CD4-positive, alpha-beta T cell treated with Interleukin-17A for 4 hours (primary cell): ENCODE measurements around the gene NKAIN4.

Experiments used
- DNase-seq: peaks from one replicate; pipeline ENCODE4 v3.0.0-alpha.2; 2020; ENCODE audit warnings: mixed read lengths

NKAIN4 gene

DNA sequence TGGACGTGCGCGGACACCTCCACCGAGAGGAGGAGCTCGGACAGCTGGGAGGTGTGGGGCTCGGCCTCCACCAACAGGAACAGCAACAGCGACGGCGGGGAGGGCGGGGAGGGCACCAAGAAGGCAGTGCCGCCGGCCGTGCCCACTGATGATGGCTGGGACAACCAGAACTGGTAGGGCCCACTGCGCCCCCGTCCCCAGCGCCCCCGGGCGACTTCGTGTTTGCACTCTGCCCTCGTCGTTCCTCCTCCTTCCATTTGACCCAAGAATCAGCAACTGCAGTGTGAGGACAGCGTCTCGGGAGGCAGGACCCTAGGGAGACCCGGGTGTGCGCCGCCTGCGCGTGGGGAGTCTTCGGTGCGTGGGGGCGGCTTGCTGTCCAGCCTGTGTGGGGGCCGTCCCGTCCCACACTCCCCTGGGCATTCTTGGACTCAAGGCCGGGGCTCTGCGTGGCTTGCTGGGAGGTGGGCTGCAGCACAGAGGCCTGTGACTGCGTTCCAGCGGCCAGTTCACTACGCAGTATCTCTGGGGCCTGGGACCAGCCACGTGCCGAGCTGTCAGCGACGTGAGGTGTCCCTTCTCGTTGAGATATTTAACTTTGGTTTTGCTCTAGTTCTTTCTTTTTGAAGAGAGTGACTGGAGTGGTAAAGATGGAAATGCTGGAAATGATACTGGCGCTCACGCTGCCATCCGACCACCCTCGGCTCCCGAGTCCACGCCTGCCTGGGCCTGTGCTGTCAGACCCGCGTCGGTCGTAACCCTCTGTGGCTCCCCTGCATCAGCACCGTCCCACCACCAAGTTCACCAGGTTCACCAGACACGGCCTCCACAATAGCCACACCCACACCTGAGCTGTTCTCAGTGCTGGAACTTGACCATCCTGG lies 33.7 kb upstream of the NKAIN4 start:
- no peak for DNase-seq

DNA sequence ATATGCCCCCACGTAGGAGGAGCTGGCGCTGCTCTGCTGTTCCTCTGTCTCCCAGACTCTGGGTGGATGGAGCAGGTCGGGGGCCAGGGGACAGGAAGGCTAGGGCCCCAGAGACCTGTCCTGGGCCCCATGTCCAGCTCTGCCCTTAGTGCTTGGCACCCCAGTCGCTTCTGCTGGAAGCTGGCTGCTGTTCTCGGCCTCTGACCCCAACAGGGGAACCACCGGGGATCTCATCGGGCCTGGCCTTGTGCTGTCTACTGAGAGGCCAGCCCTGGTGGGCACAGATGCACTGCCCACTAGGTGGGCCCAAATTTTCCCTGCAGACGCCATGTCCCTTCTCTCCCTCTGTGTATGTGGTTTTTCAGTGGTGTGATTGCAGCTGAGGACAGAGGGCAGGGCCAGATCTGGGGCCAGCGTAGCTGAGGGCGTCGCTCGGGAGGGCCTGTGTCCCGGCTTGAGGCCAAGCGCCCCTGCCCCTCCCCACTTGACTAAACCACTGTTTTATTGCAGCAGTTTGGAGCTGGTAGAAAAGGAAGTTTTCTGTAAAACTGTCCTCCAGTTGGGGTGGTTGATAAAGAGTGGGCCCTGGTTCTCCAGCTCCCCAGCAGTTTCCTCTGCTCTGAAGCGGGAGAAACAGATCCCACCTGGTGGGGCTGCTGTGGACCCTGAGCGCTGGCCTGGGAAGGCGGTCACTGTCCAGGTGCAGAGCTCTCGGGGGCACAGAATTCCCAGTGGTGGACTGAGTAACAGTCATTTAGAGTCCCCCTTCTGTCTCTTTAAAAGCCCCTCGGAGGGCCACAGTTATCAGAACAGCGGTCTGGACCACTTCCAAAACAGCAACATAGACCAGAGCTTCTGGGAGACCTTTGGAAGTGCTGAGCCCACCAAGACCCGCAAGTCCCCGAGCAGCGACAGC lies 32.8 kb upstream of the NKAIN4 start:
- DNase-seq: no peak

DNA sequence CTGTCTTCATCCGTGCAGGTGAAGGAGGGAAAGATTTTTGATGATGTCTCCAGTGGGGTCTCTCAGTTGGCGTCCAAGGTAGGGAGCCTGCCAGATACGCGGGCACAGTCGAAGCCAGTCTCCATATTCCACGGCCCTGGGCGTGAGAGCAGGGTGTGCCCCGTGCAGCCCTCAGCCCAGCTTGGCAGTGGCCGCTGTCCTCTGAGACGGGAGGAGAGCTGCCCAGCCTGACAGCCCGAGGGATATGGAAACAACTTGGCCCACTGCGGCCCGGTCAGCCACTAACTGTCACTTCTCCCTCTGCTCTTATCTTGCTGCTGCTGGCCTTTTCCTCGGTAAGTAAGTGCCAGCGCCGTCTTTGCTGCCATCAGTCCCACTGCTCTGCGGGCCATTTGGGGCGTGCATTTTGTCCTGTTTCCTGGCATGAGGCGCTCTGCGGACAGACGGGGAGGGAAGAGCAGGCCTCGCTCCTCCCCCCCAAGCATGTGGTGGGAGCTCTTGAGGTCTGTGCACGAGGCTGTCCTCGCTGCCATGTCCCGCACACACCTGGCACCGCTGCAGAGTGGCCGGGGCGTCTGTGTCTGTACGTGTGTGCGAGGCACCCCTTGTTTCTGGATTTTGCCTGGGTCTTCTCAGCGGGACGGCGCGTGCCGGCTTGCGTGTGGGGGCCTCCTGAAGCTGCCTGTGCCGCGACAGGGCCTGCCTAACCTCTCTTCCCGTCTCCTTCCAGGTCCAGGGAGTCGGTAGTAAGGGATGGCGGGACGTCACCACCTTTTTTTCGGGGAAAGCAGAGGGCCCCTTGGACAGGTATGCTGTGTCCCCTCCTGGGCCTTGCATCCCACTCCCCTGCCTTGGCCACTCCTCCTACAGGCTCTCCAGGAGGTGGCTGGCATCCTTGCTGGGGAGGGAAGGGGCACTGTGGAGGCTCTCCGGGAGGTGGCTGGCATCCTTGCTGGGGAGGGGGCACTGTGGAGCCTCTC lies 31.7 kb upstream of the NKAIN4 start:
- no peak for DNase-seq

DNA sequence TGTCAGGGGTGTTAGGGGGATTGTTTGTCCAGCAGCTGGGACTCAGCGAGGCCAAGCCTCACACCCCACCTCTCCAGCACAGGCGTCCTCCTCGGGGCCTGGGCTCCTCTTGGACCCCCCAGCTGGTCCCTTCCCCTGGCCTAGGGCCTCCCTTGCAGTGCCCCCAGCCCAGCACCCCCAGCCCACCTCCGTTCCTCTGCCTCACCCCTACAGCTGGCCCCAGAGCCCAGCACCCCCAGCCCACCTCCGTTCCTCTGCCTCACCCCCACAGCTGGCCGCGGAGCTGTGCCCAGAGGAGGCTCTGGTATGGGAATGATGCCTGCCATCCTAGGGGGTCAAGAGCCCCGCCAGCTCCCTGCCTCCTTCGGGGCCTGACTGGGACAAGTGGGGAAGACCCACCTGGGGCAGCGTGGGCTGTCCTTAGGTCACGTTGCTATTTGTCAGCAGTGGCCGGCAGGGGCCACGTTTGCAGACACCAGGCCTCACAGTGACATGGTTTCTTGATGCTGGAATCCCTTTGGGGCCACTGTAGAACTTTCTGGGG lies 30.8 kb upstream of the NKAIN4 start:
- no peak for DNase-seq

DNA sequence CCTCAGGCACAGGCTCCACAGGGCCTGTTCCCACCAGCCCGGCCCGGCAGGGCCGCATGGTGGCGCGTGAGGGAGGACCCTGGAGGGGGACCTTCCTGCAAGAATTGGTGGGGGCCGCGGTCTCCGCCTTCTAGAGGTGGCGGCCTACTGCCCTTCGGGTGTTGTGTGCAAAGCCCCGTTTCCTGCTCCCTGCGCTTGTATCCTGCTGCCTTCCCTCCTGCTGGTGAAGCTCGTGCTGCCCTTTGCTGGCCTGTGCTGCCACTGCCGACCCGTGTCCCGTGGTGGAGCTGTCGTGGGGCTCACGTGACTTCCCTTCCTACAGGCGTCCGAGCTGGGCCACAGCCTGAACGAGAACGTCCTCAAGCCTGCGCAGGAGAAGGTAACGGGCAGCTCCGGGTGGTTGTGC lies 30.3 kb upstream of the NKAIN4 start:
- DNase-seq: no peak

DNA sequence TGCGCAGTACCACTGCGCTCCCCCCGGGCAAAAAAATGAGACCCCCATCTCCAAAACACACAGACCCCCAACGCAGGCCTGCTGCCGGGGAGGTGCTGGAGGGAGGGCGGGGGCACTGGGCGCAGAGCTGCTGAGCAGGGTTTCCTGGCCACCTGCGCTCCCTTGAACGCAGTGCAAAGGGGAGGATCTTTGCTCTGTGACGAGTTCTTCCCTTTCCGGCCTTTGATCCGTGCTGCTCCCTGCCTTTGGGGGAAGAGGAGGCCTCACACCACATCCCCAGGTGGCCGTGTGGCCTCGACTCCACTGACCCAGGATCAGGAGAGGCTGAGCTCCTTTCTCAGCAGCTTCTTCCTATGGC lies 29.8 kb upstream of the NKAIN4 start:
- peak; percentile 32 for DNase-seq

DNA sequence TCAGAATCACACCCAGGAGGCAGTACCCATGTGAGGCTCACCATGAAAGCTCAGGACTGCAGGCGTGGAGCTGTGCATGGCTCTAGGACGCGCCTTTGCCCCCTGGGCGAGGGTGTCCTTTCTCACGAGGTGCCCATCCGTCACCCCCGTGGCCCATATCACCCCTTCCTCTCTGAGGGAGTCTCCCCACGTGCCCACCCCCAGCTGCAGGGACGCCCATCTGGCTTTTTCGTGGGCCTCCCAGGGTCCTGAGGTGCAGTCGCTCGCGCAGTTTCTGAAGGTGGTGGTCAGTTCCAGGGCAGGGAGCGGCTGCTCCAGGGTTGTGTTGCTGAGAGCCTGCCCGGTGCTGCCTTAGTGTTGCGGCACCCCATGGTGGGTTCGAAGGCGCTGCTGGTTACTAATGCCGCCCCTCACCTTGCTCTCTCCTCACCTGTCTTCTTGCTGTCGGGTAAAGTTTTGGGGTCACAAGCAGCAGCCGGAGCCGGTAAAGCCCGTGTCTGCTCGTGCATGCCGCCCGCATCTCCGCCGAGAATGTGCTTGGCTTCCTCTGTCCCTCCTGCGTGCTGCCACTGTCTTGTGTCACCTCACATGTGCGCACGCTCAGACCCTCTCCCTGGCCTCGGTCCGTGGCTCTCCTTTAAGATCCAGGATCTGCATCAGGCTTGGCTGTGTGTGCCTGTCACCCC lies 29.3 kb upstream of the NKAIN4 start:
- DNase-seq: no peak

GRCh38 chr20:63282946-63283345 lies 28.7 kb upstream of the NKAIN4 start:
- DNase-seq: no peak

DNA sequence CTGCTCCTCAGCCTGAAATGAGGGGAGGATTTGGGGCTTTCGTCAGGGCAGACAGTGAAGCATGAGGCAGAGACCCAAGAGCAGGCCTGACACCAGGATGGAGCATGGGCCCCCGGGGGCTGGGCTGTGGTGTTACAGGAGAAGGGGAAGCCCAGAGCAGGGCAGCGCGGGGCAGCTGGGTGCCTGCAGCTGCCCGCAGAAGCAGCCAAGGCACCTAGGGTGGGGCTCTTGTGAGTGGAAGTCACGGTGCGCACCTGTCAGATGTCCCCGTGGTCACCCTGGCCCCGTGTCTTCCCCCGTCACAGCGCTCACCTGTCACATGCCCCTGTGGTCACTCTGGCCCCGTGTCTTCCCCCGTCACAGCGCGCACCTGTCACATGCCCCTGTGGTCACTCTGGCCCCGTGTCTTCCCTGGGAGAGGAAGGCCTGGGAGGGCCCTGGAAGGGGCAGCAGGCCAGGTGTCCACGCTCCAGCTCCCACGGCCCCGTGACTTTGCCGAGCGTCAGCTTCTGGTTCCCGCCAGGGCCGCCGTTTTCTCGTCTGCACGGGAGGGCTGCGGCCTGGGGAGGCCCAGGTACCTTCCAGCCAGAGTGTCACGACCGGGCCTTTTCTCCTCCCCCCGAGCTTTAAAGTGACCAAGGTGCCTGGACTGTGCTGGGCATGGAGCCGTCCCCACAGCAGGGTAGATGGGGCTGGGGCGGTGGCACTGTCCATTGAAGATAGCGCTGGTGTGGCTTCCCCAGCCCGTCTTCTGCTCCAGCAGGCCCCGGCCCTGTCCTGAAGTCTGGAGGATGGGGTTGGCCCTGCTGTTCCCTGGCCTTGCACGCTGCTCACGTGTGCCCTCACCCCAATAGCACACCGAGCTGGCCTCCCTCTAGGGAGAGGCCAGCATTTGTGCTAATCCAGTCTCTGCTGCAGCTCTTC lies 27.7 kb upstream of the NKAIN4 start:
- no peak for DNase-seq

- no peak for DNase-seq
Observed at GRCh38 chr20:63280929-63281545, 26.8 kb upstream of the NKAIN4 start.

DNA sequence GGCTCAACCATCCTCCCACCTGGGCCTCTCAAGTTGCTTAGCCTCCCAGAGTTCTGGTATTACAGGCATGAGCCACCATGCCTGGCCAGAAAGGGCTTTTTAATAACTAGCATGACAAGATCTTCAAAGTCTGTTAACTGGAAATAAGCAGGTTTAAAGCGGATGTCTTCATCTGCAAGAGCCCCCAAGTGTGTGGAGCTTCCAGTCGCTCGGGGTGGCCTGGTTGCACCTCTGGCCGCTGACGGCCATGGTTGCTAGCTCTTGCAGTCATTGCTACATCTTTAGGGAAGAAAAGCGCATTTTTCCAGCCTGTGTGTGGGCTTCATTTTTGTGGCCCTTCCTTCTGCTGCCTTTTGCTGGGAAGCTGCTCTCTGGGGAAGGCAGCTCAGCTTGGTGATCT lies 26.1 kb upstream of the NKAIN4 start:
- no peak for DNase-seq

GRCh38 chr20:63279931-63280330 lies 25.7 kb upstream of the NKAIN4 start:
- DNase-seq: no peak

DNA sequence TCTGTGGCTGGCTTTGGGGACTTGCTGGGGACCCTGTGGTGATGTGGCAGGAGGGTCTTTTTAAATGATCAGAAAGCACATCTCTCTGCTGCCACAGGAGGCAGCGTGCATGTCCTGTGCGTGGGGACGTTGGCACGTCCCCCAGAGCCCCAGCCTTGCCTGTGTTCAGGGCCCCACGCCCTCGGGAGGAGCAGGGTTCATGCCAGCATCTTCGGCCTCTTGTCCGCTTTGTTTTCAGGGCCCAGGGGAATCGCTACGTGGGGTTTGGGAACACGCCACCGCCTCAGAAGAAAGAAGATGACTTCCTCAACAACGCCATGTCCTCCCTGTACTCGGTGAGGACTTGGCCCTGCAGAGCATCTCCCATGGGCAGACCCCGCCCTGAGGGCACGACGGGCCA lies 24.4 kb upstream of the NKAIN4 start:
- no peak for DNase-seq

DNA sequence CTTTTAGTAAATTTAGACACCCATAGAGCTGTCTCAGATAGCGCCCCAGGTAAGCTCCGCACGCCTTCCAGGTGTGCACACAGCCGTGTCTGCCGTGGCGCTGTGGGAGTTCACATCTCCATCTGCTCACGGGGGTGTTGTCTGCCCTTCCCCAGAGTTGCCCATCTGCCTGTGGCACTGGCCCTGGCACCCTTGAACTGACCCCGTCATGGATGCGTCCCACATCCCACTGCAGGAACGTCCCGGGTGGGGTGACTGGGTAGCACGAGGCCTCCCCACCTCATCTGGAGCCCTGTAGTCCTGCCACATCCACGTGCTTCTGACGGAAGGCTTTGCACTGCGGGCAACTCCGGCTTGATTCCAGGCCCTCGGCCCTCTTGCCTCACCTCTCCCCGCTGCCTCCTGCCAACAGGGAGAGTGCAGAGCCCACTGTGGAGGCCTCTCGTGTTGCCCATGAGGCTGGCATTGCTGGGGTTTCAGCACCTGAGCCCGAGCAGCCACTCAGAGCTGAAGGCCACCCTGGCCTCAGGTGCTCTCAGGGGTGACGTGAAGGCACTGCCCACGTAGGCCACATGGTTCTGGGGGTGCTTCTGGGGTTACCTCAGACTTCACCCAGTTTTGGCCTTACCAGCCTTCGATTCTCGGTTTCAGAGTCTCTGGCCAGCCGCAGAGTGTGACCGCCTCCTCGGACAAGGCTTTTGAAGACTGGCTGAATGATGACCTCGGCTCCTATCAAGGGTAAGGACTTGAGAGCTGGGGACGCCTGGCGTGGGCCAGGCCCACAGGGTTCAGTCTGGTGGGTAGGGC lies 23.4 kb upstream of the NKAIN4 start:
- no peak for DNase-seq

- DNase-seq: no peak
Observed at GRCh38 chr20:63276956-63277355, 22.7 kb upstream of the NKAIN4 start.

DNA sequence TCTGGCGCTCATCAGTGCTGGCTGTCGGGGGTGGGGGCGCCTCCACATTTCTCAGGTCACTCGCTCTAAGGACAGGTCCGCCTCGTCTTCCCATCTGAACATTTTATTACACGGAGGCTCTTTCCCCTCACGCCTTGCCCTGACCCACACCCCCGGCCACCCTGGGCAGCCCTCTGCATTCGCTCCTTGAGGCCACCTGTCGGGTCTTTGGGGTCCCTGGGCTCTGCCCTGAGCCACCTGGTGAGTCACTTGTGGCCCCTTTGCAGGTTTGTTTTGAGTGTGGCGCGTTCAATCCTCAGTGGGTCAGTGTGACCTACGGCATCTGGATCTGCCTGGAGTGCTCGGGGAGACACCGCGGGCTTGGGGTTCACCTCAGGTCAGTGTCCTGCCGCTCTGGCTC lies 21.6 kb upstream of the NKAIN4 start:
- no peak for DNase-seq

- no peak for DNase-seq
Observed at GRCh38 chr20:63274381-63275228, 20.3 kb upstream of the NKAIN4 start.

GRCh38 chr20:63273635-63274380 lies 19.5 kb upstream of the NKAIN4 start:
- no peak for DNase-seq
